ENCODE results near the gene RRP12. TPM values are rescaled to one million over a fixed set of nuclear protein-coding genes. Genes with fewer than 3 reads are reported as not detected.

Gene RRP12
- polyA plus RNA-seq (2011; rRNA removed) (10.6 and 13.4 TPM in 2 replicates), polyA minus RNA-seq (2011; rRNA and poly(A)+ RNA removed) (18.4 and 22.9 TPM in 2 replicates)

DNA sequence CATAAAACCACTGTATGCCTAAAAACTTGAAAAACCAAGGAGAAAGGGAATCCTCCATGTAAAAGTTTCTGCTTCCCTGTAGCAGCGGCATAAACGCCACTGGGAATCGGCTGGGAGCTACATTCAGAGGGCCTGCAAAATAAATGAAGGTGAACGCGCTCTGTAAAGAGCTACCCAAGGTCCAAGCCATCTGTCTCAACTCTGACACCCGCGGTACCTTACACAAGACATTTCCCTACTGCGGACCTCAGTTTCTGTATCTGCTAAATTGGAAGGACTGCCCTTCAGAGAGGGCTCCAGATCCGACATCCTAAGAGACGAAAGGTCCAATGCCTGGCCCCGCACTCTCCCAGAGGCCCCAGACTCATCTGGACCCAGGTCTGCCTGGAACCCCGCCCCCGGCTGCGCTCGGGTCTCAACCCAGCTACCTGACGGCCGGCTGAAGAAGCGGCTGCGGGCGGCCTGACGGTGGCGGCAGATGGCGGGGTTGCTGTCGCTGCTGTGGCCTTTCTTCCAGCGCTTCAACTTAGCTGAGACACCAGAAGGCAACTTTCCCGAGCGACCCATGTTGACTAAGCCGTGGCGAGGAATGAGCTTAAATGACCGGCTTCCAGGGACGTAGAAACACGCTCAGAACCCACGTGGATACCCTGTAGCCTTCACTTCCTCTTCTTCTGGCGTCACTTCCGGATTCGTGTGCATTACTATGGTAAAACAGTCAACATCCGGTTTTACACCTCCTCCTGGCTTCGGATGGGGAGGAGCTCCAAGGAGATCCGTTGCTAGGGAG lies at the start of gene RRP12:
RRP12 (minus strand) TSS at position 676 of the 790 bp plus-strand sequence; CDS start at position 567, 109 bp downstream.
- TF ChIP-seq CTCF (IDR thresholded peaks at IDR 0.05; ENCODE audit: low read depth, low read length) = no peak; the same call in none of the 2 replicates
- ChIA-PET POLR2A (interaction anchor here (0.7 to 1.6 kb wide), 3 partner anchors 10 to 286 kb away, joined by 3 to 5 read pairs (median 3); partner anchors contain the start of genes AVPI1 and FRAT2), CTCF (interaction anchor here (0.6 to 1.3 kb wide), 4 partner anchors 17 to 376 kb away, joined by 3 to 8 read pairs (median 6); no protein-coding TSS in a partner anchor)
- Histone ChIP-seq H3K4me3 (ENCODE audit: low read depth, low read length) (peak within 1 kb of the TSS; percentile 85), H3K27ac (ENCODE audit: low read depth, low read length) (peak within 1 kb of the TSS; percentile 77), H3K9me3 (ENCODE audit: control insufficient read depth, insufficient read depth, low read length) (no peaks in the 10 kb centered on the region), H3K27me3 (ENCODE audit: control insufficient read depth, insufficient read depth, low read length) (no peaks in the 10 kb centered on the region)
- peak; percentile 87 for DNase-seq (ENCODE audit: low read depth, low spot score)

GRCh38 chr10:97450828-97451227 lies 49.7 kb upstream of the RRP12 start:
- Histone ChIP-seq H3K27me3 (ENCODE audit: control insufficient read depth, insufficient read depth, low read length) (no peaks in the 10 kb centered on the region), H3K4me3 (ENCODE audit: low read depth, low read length) (no peak overlapping the region), H3K27ac (ENCODE audit: low read depth, low read length) (no peak overlapping the region), H3K9me3 (ENCODE audit: control insufficient read depth, insufficient read depth, low read length) (no peaks in the 10 kb centered on the region)
- no peak for TF ChIP-seq CTCF (IDR thresholded peaks at IDR 0.05; ENCODE audit: low read depth, low read length)
- DNase-seq (ENCODE audit: low read depth, low spot score) = no peak
- POLR2A ChIA-PET = interaction anchor here (0.6 kb wide), 1 partner anchor 76 kb away, joined by 7 read pairs; no protein-coding TSS in a partner anchor
- CTCF ChIA-PET = interaction anchor here (1.2 to 1.8 kb wide), 2 partner anchors 13 to 250 kb away, joined by 4 to 5 read pairs; no protein-coding TSS in a partner anchor

- ChIA-PET CTCF (interaction anchor here (0.6 kb wide), 1 partner anchor 288 kb away, joined by 3 read pairs; no protein-coding TSS in a partner anchor), POLR2A (interaction anchor here (0.6 kb wide), 1 partner anchor 43 kb away, joined by 4 read pairs; no protein-coding TSS in a partner anchor)
- H3K27me3 ChIP-seq (ENCODE audit: control insufficient read depth, insufficient read depth, low read length) = no peaks in the 10 kb centered on the region
- H3K4me3 ChIP-seq (ENCODE audit: low read depth, low read length) = peak within 1 kb of the TSS; percentile 98
- H3K27ac ChIP-seq (ENCODE audit: low read depth, low read length) = peak within 1 kb of the TSS; percentile 43
- peak; percentile 91 for DNase-seq (ENCODE audit: low read depth, low spot score)
- 0 out of 2 replicates have a peak, but pooled peaks have one; percentile 7 for TF ChIP-seq CTCF (IDR thresholded peaks at IDR 0.05; ENCODE audit: low read depth, low read length)
- no peaks in the 10 kb centered on the region for H3K9me3 ChIP-seq (ENCODE audit: control insufficient read depth, insufficient read depth, low read length)
Observed at GRCh38 chr10:97445722-97446639, 44.8 kb upstream of the RRP12 start, which contains the start of the genes EXOSC1 and ZDHHC16. Gene EXOSC1, minus strand, starts transcription at chr10:97446006. Its CDS starts 21 bp downstream, at chr10:97445985. Gene ZDHHC16, plus strand, starts transcription at chr10:97446175. Its CDS starts 5,501 bp downstream, at chr10:97451676.

GRCh38 chr10:97445357-97445721 lies 44.2 kb upstream of the RRP12 start:
- Histone ChIP-seq H3K4me3 (ENCODE audit: low read depth, low read length) (peak overlapping the region; percentile 98), H3K9me3 (ENCODE audit: control insufficient read depth, insufficient read depth, low read length) (no peaks in the 10 kb centered on the region), H3K27me3 (ENCODE audit: control insufficient read depth, insufficient read depth, low read length) (no peaks in the 10 kb centered on the region), H3K27ac (ENCODE audit: low read depth, low read length) (no peak overlapping the region)
- no peak for TF ChIP-seq CTCF (IDR thresholded peaks at IDR 0.05; ENCODE audit: low read depth, low read length)
- POLR2A ChIA-PET = interaction anchor here (0.6 kb wide), 1 partner anchor 42 kb away, joined by 4 read pairs; no protein-coding TSS in a partner anchor
- CTCF ChIA-PET = interaction anchor here (0.6 kb wide), 1 partner anchor 288 kb away, joined by 3 read pairs; no protein-coding TSS in a partner anchor
- DNase-seq (ENCODE audit: low read depth, low spot score) = no peak

Measured in AG04450 (cell line).